B cell (primary cell): ENCODE data around the gene HBA2.

ENCODE experiments used
- CTCF ChIP-seq: fragments of 200-600 bp; IDR thresholded peaks from one replicate; pipeline ENCODE4 v1.8.0; 2022; ENCODE audit warnings: antibody characterized with exemption, mild to moderate bottlenecking
- EZH2 ChIP-seq: IDR thresholded peaks from 2 replicates; pipeline ENCODE4 v1.6.1; 2012; ENCODE audit warnings: borderline replicate concordance, low read depth, mild to moderate bottlenecking, moderate library complexity, low read length; ENCODE audit not compliant: insufficient read depth, poor library complexity, severe bottlenecking

DNA sequence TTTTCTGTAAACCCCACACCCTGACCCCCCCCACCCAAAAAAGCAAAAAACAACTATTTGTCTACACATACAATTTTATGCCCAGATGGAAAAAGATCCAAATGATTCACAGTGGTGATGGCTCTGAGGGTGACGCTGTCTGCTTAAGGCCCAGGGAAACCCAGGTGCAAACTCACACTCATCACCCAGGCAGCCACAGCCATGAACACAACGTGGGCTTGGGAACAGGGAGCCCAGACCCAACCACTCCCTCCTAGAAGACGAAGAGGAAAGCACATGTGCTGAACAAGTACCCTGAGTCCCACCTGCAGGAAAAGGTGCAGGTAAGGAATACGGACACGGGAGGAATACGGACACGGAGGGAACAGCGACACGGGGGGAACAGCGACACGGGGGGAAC lies 13.0 kb downstream of the HBA2 start:
- TF ChIP-seq CTCF = no peak
- no peak for TF ChIP-seq EZH2
